NCI-H524 treated with DMSO at 0.1 percent for 48 hours (cell line): ENCODE results near the gene CNPPD1.

Experiments used
- DNase-seq: peaks from one replicate; lab custom pipeline; 2025; lab: John Stamatoyannopoulos, UW

CNPPD1 gene

GRCh38 chr2:219122202-219122980 is 54.3 kb downstream of the CNPPD1 start:
- no peak for DNase-seq
